ENCODE results near the gene EBF4.

EBF4 gene

GRCh38 chr20:2692036-2692885 is at the start of gene EBF4:
Gene EBF4, plus strand, starts transcription at chr20:2692780. Its CDS starts 866 bp downstream, at chr20:2693646.
- no peak for DNase-seq

- DNase-seq, result no peak
These were observed 48.9 kb upstream of the EBF4 start for GRCh38 chr20:2643708-2644107.

GRCh38 chr20:2651772-2652723 is 40.5 kb upstream of the EBF4 start, which contains the start of gene NOP56:
Gene NOP56, plus strand, starts transcription at chr20:2652632. Its CDS starts 29 bp downstream, at chr20:2652661.
- DNase-seq, result no peak

GRCh38 chr20:2652724-2653555 is 39.6 kb upstream of the EBF4 start:
- no peak for DNase-seq

GRCh38 chr20:2653556-2654383 is 38.8 kb upstream of the EBF4 start:
- DNase-seq, result no peak

GRCh38 chr20:2654384-2654822 is 38.2 kb upstream of the EBF4 start:
- DNase-seq, result no peak

- no peak for DNase-seq
These were observed 37.7 kb upstream of the EBF4 start for GRCh38 chr20:2654831-2655230.

GRCh38 chr20:2655331-2656116 is 37.1 kb upstream of the EBF4 start:
- no peak for DNase-seq

GRCh38 chr20:2656471-2657117 is 36.0 kb upstream of the EBF4 start:
- DNase-seq, result no peak

- no peak for DNase-seq
These were observed 35.3 kb upstream of the EBF4 start for GRCh38 chr20:2657241-2657640.

- no peak for DNase-seq
These were observed 34.9 kb upstream of the EBF4 start for GRCh38 chr20:2657674-2658073.

GRCh38 chr20:2658414-2659354 is 33.9 kb upstream of the EBF4 start:
- no peak for DNase-seq

GRCh38 chr20:2659547-2659946 is 33.0 kb upstream of the EBF4 start:
- no peak for DNase-seq

- DNase-seq, result no peak
These were observed 29.2 kb upstream of the EBF4 start for GRCh38 chr20:2663364-2663886.

- DNase-seq, result peak; percentile 63
These were observed 28.5 kb upstream of the EBF4 start, which contains the start of gene IDH3B for GRCh38 chr20:2663887-2664719. Gene IDH3B, minus strand, starts transcription at chr20:2664216. Its CDS starts 28 bp downstream, at chr20:2664188.

- DNase-seq, result no peak
These were observed 20.6 kb upstream of the EBF4 start for GRCh38 chr20:2671977-2672376.

GRCh38 chr20:2672446-2672845 is 20.1 kb upstream of the EBF4 start:
- DNase-seq, result no peak

- DNase-seq, result no peak
These were observed 19.1 kb upstream of the EBF4 start for GRCh38 chr20:2673453-2673852.
